Mononuclear cell (primary cell): ENCODE results near the gene RAPGEF3. TPM values are rescaled to one million over a fixed set of nuclear protein-coding genes. Genes with fewer than 3 reads are reported as not detected.

Source experiments
- H3K27me3 ChIP-seq: 2 replicates; pipeline ENCODE4 v1.6.0; 2011; ENCODE audit warnings: low read length, control low read depth; ENCODE audit not compliant: insufficient read depth
- H3K4me1 ChIP-seq: 2 replicates; pipeline ENCODE4 v1.5.1; 2011; ENCODE audit warnings: mild to moderate bottlenecking, low read length, control low read depth; ENCODE audit not compliant: insufficient read depth
- H3K4me3 ChIP-seq: 2 replicates; pipeline ENCODE4 v1.5.1; 2011; ENCODE audit warnings: mild to moderate bottlenecking, low read length, moderate library complexity
- H3K9me3 ChIP-seq: 2 replicates; pipeline ENCODE4 v1.5.1; 2011; ENCODE audit warnings: low read depth, mild to moderate bottlenecking, control low read depth, low read length
- total RNA-seq: library from RNA; depleted of rRNA; stranded (reverse); fragments of >200 nt; gene quantifications from one replicate; pipeline ENCODE4 v1.2.3, GENCODE V29; 2012

RAPGEF3 gene
- total RNA-seq, 1 donor: 0.42 TPM

GRCh38 chr12:47747596-47748506 is 10.8 kb downstream of the RAPGEF3 start:
- Histone ChIP-seq H3K9me3 (no peaks in the 10 kb centered on the region), H3K4me1 (peaks cover 14% of the 10 kb centered on the region), H3K27me3 (no peaks in the 10 kb centered on the region), H3K4me3 (no peak overlapping the region)

- Histone ChIP-seq H3K4me3 (no peak overlapping the region), H3K27me3 (no peaks in the 10 kb centered on the region), H3K4me1 (peaks cover 14% of the 10 kb centered on the region)
Measured at GRCh38 chr12:47747126-47747525, 11.6 kb downstream of the RAPGEF3 start.

GRCh38 chr12:47746523-47746922 is 12.2 kb downstream of the RAPGEF3 start:
- Histone ChIP-seq H3K9me3 (no peaks in the 10 kb centered on the region), H3K27me3 (no peaks in the 10 kb centered on the region), H3K4me1 (peaks cover 19% of the 10 kb centered on the region), H3K4me3 (no peak overlapping the region)

More at GRCh38 chr12:47747126-47747525, 11.6 kb downstream of the RAPGEF3 start:
- no peaks in the 10 kb centered on the region for H3K9me3 ChIP-seq

GRCh38 chr12:47746073-47746472 is 12.6 kb downstream of the RAPGEF3 start:
- Histone ChIP-seq H3K27me3 (no peaks in the 10 kb centered on the region), H3K9me3 (no peaks in the 10 kb centered on the region), H3K4me3 (no peak overlapping the region), H3K4me1 (peaks cover 24% of the 10 kb centered on the region)

- Histone ChIP-seq H3K4me3 (no peak overlapping the region), H3K27me3 (no peaks in the 10 kb centered on the region), H3K9me3 (no peaks in the 10 kb centered on the region), H3K4me1 (peaks cover 29% of the 10 kb centered on the region)
Measured at GRCh38 chr12:47745485-47746041, 13.1 kb downstream of the RAPGEF3 start.

- no peak overlapping the region for H3K4me3 ChIP-seq
- no peaks in the 10 kb centered on the region for H3K9me3 ChIP-seq
- H3K4me1 ChIP-seq: peaks cover 36% of the 10 kb centered on the region
- H3K27me3 ChIP-seq: no peaks in the 10 kb centered on the region
Measured at GRCh38 chr12:47744778-47745436, 13.8 kb downstream of the RAPGEF3 start.

- Histone ChIP-seq H3K9me3 (no peaks in the 10 kb centered on the region), H3K27me3 (no peaks in the 10 kb centered on the region), H3K4me3 (no peak overlapping the region), H3K4me1 (peaks cover 42% of the 10 kb centered on the region)
Measured at GRCh38 chr12:47744005-47744651, 14.6 kb downstream of the RAPGEF3 start.

- Histone ChIP-seq H3K4me3 (no peak overlapping the region), H3K27me3 (no peaks in the 10 kb centered on the region), H3K4me1 (peaks cover 42% of the 10 kb centered on the region), H3K9me3 (no peaks in the 10 kb centered on the region)
Measured at GRCh38 chr12:47743311-47743860, 15.3 kb downstream of the RAPGEF3 start.

- no peaks in the 10 kb centered on the region for H3K9me3 ChIP-seq
- H3K27me3 ChIP-seq: no peaks in the 10 kb centered on the region
- peaks cover 40% of the 10 kb centered on the region for H3K4me1 ChIP-seq
- H3K4me3 ChIP-seq: no peak overlapping the region
Measured at GRCh38 chr12:47742253-47742825, 16.3 kb downstream of the RAPGEF3 start.

GRCh38 chr12:47741340-47741703 is 17.4 kb downstream of the RAPGEF3 start:
- no peak overlapping the region for H3K4me3 ChIP-seq
- H3K9me3 ChIP-seq: no peaks in the 10 kb centered on the region
- peaks cover 30% of the 10 kb centered on the region for H3K4me1 ChIP-seq

GRCh38 chr12:47740606-47741339 is 17.9 kb downstream of the RAPGEF3 start:
- Histone ChIP-seq H3K4me3 (no peak overlapping the region), H3K27me3 (no peaks in the 10 kb centered on the region), H3K4me1 (peaks cover 28% of the 10 kb centered on the region), H3K9me3 (no peaks in the 10 kb centered on the region)

More at GRCh38 chr12:47741340-47741703, 17.4 kb downstream of the RAPGEF3 start:
- H3K27me3 ChIP-seq: no peaks in the 10 kb centered on the region

- peaks cover 28% of the 10 kb centered on the region for H3K4me1 ChIP-seq
- H3K4me3 ChIP-seq: no peak overlapping the region
- H3K27me3 ChIP-seq: no peaks in the 10 kb centered on the region
- no peaks in the 10 kb centered on the region for H3K9me3 ChIP-seq
Measured at GRCh38 chr12:47739979-47740378, 18.7 kb downstream of the RAPGEF3 start.

- Histone ChIP-seq H3K27me3 (no peaks in the 10 kb centered on the region), H3K4me1 (peaks cover 28% of the 10 kb centered on the region), H3K4me3 (no peak overlapping the region), H3K9me3 (no peaks in the 10 kb centered on the region)
Measured at GRCh38 chr12:47739297-47739696, 19.4 kb downstream of the RAPGEF3 start.
